Lower leg skin (tissue), 3 donors: ENCODE data around the gene FZD2.

Experiments
- CTCF ChIP-seq, 3 donors: fragments of 450-650 bp; IDR thresholded peaks; one replicate each; pipeline ENCODE4 v1.5.1; 2016; ENCODE audit warnings: antibody characterized with exemption in 3 of 3, mild to moderate bottlenecking in 3 of 3, moderate library complexity in 2 of 3
- POLR2A ChIP-seq, 2 donors: fragments of 450-650 bp; IDR thresholded peaks; one replicate each; pipeline ENCODE4 v1.6.1; 2016 to 2017; ENCODE audit warnings: antibody characterized with exemption in 2 of 2, mild to moderate bottlenecking in 1 of 2, moderate library complexity in 1 of 2

- no peak for TF ChIP-seq CTCF (IDR thresholded peaks at IDR 0.05)
- no peak for TF ChIP-seq POLR2A (IDR thresholded peaks at IDR 0.05)
These were observed 47.0 kb downstream of the FZD2 start for GRCh38 chr17:44604116-44604761.
